ACHN (cell line): ENCODE data around the gene CASK.
"Not testable (repeated sequence)": the region's sequence is repeated elsewhere in the genome, so short reads cannot be mapped to it uniquely, and the experiment has no call there.

Source experiments
- DNase-seq: peaks from one replicate; pipeline ENCODE4 v3.0.0-alpha.2; 2015
- in situ Hi-C: cut with HindIII; loops from 2 replicates; pipeline ENCODE4 v1.10.0; 2017; ENCODE audit warnings: low sequenced_read_pairs, low pct_ligation_motif_present, low pct_unique_long_range_greater_than_20kb

The CASK gene

DNA sequence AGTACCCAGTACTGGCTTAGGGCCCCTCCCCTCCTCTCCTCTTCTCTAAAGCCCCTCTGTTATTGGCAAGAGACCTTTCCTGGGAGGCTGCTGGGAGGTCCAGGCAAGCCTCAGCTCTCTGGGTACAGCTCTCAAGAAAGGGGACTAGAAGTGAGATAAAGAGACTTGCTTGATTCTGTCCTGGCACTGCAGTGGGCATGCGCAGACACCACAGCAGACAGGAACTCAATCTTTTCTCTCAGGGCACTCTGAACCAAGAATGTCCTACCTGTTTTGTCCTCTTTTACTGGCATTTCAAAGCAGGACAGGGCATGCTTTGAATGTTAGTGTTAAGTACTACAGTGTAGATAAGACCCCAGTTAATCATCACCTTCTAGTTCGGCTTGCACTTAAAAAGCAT is 401.3 kb downstream of the CASK start:
- in situ Hi-C loops: no loop called here
- DNase-seq: no peak

GRCh38 chrX:41519468-41519867 is 403.9 kb downstream of the CASK start:
- in situ Hi-C loops: no loop called here
- DNase-seq: no peak

DNA sequence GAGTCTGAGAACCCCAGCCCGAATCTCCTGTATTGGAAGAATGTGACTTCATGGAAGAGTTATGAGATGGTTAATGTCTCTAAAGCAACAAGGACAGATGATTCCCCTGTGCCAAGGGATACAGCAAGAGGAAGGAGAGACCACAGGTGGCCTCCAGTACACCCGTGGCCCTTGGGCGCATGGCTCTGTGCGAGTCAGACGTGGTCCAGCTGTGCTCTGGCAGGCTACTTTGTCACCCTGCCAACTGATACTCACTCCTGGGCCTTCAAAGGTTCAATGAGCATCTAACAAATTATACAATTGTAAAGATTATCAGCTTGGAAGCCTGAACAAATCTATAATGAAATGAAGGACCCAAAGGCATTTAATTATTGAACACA is 404.5 kb downstream of the CASK start:
- in situ Hi-C loops: no loop called here

GRCh38 chrX:41518127-41518840 is 405.1 kb downstream of the CASK start:
- in situ Hi-C loops: no loop called here
- DNase-seq: no peak

More for the DNA sequence above, 404.5 kb downstream of the CASK start:
- no peak for DNase-seq

DNA sequence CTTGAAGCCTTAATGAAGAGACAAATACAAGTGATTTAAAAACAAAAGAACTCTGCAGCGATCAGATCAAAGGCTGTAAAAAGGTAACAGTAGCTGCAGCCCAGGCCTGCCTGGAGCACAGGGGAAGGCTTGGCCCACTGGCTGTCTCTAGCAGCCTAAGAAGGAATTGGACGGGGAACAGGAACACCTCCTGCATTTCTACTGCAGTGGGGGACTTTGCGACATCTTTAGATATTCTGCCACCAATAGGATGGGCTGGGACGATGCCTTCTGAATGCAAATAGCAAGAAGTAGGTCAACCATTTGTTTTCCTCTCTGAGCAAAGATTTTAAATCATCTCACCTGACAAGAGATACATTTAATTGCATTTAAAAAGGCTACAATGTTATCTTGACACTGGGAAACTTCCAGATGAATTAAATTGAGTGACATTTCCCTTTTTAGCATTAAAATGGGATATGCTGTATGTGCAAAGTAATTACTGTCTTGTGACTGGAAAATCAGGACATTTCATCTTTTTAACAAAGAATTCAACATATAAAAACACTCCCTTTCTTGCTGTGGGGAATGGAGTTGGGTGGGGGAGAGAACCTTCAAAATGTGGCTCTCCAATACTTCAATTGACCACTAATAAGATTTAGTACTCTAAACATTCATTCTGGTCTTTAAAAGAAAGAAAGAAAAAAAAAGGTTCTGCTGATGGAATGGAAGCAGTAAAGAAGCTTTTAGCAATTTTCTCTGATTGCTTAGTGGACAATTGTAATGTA is 406.2 kb downstream of the CASK start:
- in situ Hi-C loops: no loop called here
- DNase-seq: no peak

DNA sequence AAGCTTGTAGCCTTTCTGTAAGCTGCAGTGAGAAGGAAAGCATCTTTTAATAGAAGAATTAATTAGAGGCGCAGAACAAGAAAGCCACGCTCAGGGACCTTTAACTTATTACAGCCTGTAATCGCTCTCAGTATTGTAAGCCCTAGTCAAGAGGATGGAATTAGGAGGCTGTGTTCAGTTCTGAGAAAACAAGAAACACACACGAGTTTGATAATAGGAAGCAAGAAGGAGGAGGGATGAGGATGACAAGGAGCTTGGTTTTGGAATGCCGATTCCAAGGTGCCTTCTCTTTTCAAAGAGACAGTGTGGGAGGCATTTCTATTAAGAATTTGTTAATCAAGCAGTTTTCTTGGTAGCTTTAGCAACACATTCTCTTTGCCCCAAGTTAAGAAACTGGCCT is 406.9 kb downstream of the CASK start:
- in situ Hi-C loops: no loop called here
- no peak for DNase-seq

GRCh38 chrX:41515376-41515775 is 408.0 kb downstream of the CASK start:
- in situ Hi-C loops: no loop called here
- DNase-seq: no peak

DNA sequence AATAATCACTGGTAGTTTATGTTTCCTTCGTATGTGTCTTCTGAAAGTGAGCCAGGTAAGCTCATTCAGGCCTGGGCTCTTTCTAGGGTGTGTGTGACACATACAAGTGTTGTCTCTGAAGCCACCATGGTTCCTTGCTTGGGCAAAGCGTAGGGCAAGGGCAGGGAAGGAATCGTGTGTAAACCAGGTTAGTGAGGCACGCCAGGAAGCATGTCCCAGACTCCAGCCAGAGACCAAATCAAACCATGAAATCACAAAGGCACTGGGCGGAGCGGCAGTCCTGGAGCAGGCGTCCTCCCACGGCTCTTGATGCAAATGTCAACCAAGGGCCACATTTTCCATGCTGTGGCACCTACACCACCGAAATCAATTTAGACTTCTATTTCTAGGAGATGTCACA is 409.2 kb downstream of the CASK start:
- no peak for DNase-seq
- in situ Hi-C loops: no loop called here

DNA sequence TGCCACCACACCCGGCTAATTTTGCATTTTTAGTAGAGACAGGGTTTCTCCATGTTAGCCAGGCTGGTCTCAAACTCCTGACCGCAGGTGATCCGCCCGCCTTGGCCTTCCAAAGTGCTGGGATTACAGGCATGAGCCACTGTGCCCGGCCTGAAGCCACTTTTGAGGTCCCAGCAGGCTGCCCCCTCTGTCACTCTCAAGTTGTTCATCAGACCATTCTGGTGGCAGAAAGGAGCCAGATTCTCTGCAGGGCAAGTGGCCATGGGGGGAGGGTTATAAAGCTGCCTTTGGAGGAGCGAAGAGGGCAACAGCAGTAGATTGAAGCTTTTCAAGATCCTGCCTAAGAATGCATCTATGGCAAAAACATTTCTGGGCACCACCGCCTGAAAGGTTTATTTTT is 410.5 kb downstream of the CASK start:
- in situ Hi-C loops, DNase-seq: not testable (repeated sequence)

- in situ Hi-C loops: no loop called here
- no peak for DNase-seq
Measured at GRCh38 chrX:41512394-41512793, 411.0 kb downstream of the CASK start.

GRCh38 chrX:41507919-41508318 is 415.4 kb downstream of the CASK start:
- in situ Hi-C loops: no loop called here
- DNase-seq: no peak

DNA sequence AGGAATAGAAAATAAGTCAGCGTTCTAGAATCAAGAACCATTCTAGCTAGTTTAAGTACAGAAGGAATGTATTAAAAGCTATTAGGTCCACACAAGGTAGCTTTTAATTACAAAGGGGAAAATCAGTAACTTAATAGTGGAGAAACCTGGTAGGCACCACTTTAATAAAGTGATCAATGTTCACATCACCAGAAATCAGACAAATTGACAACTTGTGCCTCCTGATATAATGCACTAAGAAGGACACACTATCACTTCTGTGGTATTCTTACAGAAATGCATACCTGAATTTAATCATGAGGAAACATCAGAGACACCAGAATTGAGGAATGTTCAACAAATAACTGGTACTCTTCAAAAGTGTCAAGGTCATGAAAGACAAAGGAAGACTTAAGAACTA is 421.4 kb downstream of the CASK start:
- in situ Hi-C loops: no loop called here
- DNase-seq: no peak

DNA sequence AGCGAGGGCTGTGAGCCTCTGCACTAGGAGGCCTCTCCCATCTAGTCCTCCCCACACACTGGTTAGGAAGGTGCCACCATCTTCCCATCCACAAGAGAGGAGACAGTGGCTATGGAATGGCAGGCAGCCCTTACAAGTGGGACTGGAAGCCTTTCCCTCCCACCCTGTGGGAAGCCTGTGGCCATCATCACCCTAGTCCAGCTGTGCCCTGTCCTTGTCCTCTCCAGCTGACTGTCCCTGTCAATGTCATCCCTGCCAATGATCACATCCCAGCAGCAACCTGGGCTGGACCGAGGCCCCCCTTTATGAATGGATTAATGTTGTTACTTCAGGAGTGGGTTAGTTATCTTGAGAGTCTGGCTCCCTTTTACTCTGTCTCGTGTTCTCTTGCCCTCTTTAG is 423.4 kb downstream of the CASK start:
- DNase-seq: no peak
- in situ Hi-C loops: no loop called here

- DNase-seq: no peak
- in situ Hi-C loops: no loop called here
Measured at GRCh38 chrX:41499195-41499594, 424.2 kb downstream of the CASK start.

DNA sequence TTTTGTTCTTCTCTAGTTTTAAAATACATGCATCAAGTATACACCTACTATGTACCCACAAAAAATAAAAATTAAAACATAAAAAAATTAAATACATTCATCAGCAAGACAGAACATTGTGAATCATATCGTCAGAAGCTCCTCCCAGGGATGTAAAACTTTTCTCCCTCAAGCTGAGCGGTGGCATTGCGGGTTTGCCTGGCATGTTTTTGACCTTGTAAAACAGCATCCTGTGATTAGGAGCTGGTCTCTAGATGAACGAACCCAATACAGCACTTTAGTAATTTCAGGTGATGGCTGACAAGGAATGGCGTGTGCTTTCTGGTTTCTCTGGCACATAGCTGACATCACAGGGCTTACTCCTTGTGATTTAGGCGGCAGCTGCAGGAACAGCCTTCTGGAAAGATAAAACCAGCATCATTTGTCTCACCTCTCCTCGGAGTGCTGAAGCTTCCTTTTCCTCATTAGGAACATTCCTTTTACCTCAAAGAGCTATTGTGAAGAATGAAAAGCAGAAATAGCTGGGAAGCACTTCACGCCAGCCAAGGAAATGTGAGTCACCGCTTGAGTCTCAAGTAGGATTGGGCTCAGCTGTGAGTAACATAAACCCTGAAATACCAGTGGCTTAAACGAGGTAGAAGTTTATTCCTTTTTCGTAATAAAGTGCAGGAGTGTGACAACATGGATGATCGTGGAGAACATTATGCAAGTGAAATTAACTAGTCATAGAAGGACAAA is 431.9 kb downstream of the CASK start:
- peak; percentile 78 for DNase-seq
- in situ Hi-C loops: no loop called here

DNA sequence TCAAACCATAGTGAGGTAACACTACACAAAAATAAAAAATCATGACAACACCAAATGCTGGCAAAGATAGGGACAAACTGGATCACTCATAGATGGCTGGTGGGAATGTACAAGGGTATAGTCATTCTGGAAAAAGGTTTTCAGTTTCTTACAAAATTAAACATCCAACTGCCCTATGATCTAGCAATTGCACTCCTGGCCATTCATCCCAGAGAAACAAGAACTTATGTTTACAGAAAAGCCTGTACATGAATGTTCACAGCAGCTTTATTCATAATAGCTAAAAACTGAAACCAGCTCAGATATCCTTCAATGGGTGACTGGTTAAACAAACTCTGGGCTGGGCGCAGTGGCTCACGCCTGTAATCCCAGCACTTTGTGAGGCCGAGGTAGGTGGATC is 432.9 kb downstream of the CASK start:
- DNase-seq: no peak
- in situ Hi-C loops: no loop called here

DNA sequence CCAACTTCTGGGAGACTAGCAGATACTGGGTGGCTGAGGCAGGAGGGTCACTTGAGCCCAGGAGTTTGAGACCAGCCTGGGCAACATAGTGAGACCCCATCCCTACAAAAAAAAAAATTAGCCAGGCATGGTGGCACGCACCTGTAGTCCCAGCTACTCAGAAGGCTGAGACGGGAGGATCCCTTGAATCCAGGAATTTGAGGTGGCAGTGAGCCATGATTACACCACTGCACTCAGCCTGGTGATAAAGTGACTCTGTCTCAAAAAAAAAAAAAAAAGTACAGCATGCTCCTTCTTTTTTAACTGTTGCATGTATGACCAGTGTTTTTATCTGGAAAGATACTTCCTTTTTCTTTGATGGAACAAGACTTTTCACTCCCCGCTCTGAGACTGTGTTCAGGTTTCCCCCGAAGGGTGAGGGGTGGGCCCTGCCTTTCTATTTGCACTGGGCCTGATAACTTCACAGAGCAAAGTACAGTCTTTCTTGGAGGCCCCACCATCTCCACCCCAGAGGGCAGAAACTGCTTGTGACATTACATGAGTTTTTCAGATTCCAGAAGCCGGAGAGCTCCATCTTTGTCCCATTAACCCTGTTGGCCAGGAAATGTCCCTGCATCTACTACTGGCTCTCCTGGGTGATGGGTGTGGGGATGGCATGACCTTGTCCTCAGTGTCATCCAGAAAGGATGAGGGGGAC is 441.1 kb downstream of the CASK start:
- in situ Hi-C loops: no loop called here

DNA sequence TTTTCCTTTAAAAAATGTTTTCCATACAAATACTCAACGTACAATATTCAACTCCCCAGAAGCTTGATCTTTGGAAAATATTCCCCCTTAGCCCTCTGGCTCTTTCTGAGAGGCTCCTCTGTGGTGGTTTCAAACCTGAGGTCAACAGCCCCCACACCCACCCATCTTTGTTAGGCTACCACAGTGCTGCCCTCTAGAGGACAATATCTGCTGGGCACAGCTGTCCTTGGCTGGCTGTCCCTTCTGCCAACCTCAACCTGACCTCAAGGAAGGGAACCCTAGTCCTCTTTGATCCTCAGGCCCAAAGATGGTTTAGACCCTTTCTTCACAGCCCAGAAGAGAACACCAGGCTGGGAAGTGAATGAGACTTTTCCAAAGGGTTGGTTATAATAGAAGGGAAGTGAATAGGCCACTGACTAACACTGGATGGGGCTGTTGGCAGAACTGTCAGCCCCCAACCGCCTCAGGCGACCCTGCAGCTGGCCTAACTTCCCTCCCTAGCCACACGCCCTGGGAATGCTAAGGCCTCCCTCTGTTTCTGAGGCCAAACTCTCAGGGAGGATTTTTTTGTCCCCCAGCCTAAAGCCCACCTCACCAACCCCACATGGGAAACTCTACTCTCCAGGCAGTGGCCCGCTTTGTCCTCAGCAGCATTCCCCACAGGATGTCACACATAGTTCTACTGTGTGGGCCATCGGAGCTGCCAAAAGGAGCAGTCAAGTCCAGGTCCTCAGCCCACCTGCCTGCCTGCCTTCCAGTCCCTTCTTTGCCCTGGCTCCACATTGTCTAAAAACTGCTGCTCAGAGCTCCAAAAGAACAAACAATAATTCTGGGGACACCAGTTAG is 441.9 kb downstream of the CASK start:
- in situ Hi-C loops: no loop called here
- DNase-seq: peak; percentile 22

More for the DNA sequence above, 441.1 kb downstream of the CASK start:
- DNase-seq: no peak
